Upper lobe of left lung (tissue), 4 donors: Measurements from ENCODE around the gene ST3GAL6.

Experiments
- EP300 ChIP-seq, 4 donors: sonication (generic); formaldehyde crosslinking; IDR thresholded peaks; one replicate each; pipeline ENCODE4 v1.5.1; 2017; ENCODE audit warnings: antibody characterized with exemption in 4 of 4, control low read depth in 2 of 4
- POLR2AphosphoS5 ChIP-seq, 2 donors: sonication (generic); formaldehyde crosslinking; IDR thresholded peaks; one replicate each; pipeline ENCODE4 v1.5.1; 2017; ENCODE audit warnings: antibody characterized with exemption in 2 of 2

DNA sequence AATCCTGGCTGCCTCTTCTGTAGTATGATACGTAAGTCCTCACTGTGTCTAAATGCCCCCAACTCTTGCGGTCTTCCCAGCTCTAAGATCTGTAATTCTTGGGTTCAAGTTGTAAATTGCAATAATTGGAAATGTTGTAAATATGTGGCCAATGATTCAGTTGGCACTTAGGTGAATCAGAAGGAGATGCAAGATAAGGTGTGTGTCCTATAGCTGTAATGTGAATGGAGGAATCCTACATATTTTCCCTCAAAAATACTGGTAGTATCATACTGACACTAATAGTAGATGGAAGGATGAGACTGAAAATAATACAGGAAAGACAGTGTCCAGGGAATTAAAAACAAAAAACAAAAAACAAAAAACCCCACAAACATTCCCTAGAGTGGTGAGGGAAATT lies 3.5 kb upstream of the ST3GAL6 start:
- no peak for TF ChIP-seq POLR2AphosphoS5 (IDR thresholded peaks at IDR 0.05)
- no peak for TF ChIP-seq EP300 (IDR thresholded peaks at IDR 0.05)
